Caco-2 (cell line): ENCODE data around the gene FYB2. TPM values are rescaled to one million over a fixed set of nuclear protein-coding genes. Genes with fewer than 3 reads are reported as not detected.
A peak's percentile ranks its signal among the peaks of the same experiment; 100 is the strongest.

Experiments used
- BruUV-seq: library from RNA; stranded (reverse); fragments of 400-500 nt; replicated peaks from 2 replicates; lab custom pipeline; 2021; lab: Mats Ljungman, UMichigan
- CTCF ChIA-PET: fragments of 300-600 bp; sonication (Branson Sonifier 250); formaldehyde crosslinking; loops from one replicate; lab custom pipeline; 2022; ENCODE audit warnings: antibody characterized with exemption; lab: Charles Lee
- POLR2A ChIA-PET: fragments of 300-600 bp; sonication (Branson Sonifier 250); formaldehyde crosslinking; loops from one replicate; lab custom pipeline; 2022; ENCODE audit warnings: antibody characterized with exemption; lab: Charles Lee
- DNase-seq, 2 experiments: peaks; one replicate each; pipeline versions ENCODE4 v3.0.0 to v3.0.0-alpha.2; 2020 to 2022
- H3K27me3 ChIP-seq: replicated peaks from 2 replicates; pipeline ENCODE4 v1.6.0; 2011; ENCODE audit warnings: low read length; ENCODE audit not compliant: control insufficient read depth, insufficient read depth
- H3K36me3 ChIP-seq: 2 replicates; pipeline ENCODE4 v1.5.1; 2011; ENCODE audit warnings: low read length; ENCODE audit not compliant: control insufficient read depth, insufficient read depth
- H3K4me1 ChIP-seq: fragments of 250-450 bp; sonication (Bioruptor Pico); 2 replicates; pipeline ENCODE4 v1.5.1; 2020; ENCODE audit warnings: mild to moderate bottlenecking
- H3K4me3 ChIP-seq: 2 replicates; pipeline ENCODE4 v1.5.1; 2011; ENCODE audit warnings: low read depth, mild to moderate bottlenecking, control low read depth, low read length
- H3K9me3 ChIP-seq: fragments of 250-450 bp; sonication (Bioruptor Pico); 2 replicates; pipeline ENCODE4 v1.5.1; 2020; ENCODE audit warnings: mild to moderate bottlenecking, moderate library complexity
- H3K27ac Mint-ChIP-seq: one replicate; pipeline ENCODE4 v1.8.0; 2022; ENCODE audit warnings: mixed read lengths; ENCODE audit not compliant: unreplicated experiment
- H3K27me3 Mint-ChIP-seq: one replicate; pipeline ENCODE4 v1.8.0; 2022; ENCODE audit warnings: mixed read lengths; ENCODE audit not compliant: insufficient read depth, unreplicated experiment
- H3K36me3 Mint-ChIP-seq: one replicate; pipeline ENCODE4 v1.8.0; 2022; ENCODE audit warnings: mild to moderate bottlenecking, mixed read lengths; ENCODE audit not compliant: insufficient read depth, unreplicated experiment
- H3K4me1 Mint-ChIP-seq: one replicate; pipeline ENCODE4 v1.8.0; 2022; ENCODE audit warnings: low read depth, mixed read lengths; ENCODE audit not compliant: unreplicated experiment
- H3K4me3 Mint-ChIP-seq: one replicate; pipeline ENCODE4 v1.8.0; 2022; ENCODE audit warnings: mild to moderate bottlenecking, moderate library complexity, mixed read lengths; ENCODE audit not compliant: unreplicated experiment
- H3K9me3 Mint-ChIP-seq: one replicate; pipeline ENCODE4 v1.8.0; 2022; ENCODE audit warnings: mixed read lengths; ENCODE audit not compliant: unreplicated experiment
- intact Hi-C: fragments of 100-400 bp; cut with micrococcal nuclease; formaldehyde crosslinking; loops from one replicate; pipeline ENCODE4 v1.10.0; 2022; ENCODE audit not compliant: unreplicated experiment
- total RNA-seq: library from RNA; stranded (reverse); gene quantifications from 2 replicates; pipeline ENCODE4 v1.2.3, GENCODE V29; 2022
- TF ChIP-seq, protein P1 (sequence below), 2 experiments: fragments of 200-600 bp in 1 of 2; IDR thresholded peaks; 1 replicate in 1 of 2; 2 replicates in 1 of 2; pipeline versions ENCODE4 v1.5.1 to v1.8.0; 2011 to 2022; ENCODE audit warnings: antibody characterized with exemption in 1 of 2, control low read depth in 1 of 2, inconsistent platforms in 1 of 2, low read depth in 1 of 2, low read length in 1 of 2, mild to moderate bottlenecking in 1 of 2, moderate library complexity in 1 of 2; ENCODE audit not compliant: insufficient read depth in 1 of 2, severe bottlenecking in 1 of 2, unreplicated experiment in 1 of 2

FYB2 gene
- total RNA-seq, 1 experiment from 2014 or later: 2.7 TPM

DNA sequence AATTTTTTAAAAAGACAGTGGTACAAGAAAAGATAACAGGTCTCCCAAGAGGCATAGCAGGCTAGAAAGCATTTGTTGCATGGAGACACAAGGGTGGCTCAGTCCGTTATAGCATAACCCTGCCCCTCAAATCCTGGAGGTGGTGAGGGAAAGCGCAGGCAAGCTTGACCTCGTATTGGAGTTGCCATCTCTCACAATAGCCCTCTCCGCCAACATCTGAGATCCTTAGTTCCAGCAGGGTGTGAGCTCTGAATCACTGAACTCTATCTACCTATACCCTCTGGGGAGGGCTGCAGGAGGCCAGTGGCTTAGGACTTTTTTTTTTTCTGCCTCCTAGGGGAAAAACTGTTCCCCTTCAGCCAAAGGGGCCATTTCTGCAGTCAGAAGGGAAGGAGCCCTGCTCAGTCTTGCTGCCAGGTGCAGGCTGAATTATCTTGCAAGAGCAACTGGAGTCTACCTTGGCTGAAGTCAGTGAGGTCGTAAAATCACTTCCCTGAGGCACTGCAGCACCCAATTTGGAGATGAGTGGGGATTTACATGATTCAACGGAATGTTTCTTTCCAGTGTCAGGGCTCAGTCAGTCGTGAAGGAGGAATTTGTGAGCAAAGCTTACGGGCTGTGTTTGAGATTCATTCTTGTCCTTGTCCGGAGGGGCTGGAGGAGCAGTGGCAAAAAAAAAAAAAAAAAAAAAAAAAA, 18.2 kb upstream of the FYB2 start:
- no peaks in the 10 kb centered on the region for H3K4me1 ChIP-seq
- Mint-ChIP-seq H3K27ac (no peak overlapping the region), H3K36me3 (no peaks in the 10 kb centered on the region), H3K4me3 (no peak overlapping the region), H3K27me3 (no peaks in the 10 kb centered on the region), H3K4me1 (no peaks in the 10 kb centered on the region), H3K9me3 (no peaks in the 10 kb centered on the region)
- intact Hi-C loops: loop anchor here (10.0 kb wide), 2 partner anchors 287 to 1207 kb away; no protein-coding TSS in a partner anchor
- peak; percentile 9 to 41 for DNase-seq
- POLR2A ChIA-PET: interaction anchor here (0.6 kb wide), 1 partner anchor 274 kb away, joined by 10 read pairs; no protein-coding TSS in a partner anchor
- H3K4me3 ChIP-seq: no peak overlapping the region
- H3K27me3 ChIP-seq: no peaks in the 10 kb centered on the region
- H3K36me3 ChIP-seq: no peaks in the 10 kb centered on the region
- CTCF ChIA-PET: no interaction called here
- TF ChIP-seq, protein P1, sequence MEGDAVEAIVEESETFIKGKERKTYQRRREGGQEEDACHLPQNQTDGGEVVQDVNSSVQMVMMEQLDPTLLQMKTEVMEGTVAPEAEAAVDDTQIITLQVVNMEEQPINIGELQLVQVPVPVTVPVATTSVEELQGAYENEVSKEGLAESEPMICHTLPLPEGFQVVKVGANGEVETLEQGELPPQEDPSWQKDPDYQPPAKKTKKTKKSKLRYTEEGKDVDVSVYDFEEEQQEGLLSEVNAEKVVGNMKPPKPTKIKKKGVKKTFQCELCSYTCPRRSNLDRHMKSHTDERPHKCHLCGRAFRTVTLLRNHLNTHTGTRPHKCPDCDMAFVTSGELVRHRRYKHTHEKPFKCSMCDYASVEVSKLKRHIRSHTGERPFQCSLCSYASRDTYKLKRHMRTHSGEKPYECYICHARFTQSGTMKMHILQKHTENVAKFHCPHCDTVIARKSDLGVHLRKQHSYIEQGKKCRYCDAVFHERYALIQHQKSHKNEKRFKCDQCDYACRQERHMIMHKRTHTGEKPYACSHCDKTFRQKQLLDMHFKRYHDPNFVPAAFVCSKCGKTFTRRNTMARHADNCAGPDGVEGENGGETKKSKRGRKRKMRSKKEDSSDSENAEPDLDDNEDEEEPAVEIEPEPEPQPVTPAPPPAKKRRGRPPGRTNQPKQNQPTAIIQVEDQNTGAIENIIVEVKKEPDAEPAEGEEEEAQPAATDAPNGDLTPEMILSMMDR (IDR thresholded peaks at IDR 0.05; ENCODE audit: insufficient read depth in 1 of 2, low read depth in 1 of 2, low read length in 1 of 2, severe bottlenecking in 1 of 2, unreplicated experiment in 1 of 2): no peak
- BruUV-seq: no TSS peak
- no peaks in the 10 kb centered on the region for H3K9me3 ChIP-seq

GRCh38 chr1:56836359-56836758, 17.2 kb upstream of the FYB2 start:
- POLR2A ChIA-PET: no interaction called here
- no peaks in the 10 kb centered on the region for H3K27me3 ChIP-seq

DNA sequence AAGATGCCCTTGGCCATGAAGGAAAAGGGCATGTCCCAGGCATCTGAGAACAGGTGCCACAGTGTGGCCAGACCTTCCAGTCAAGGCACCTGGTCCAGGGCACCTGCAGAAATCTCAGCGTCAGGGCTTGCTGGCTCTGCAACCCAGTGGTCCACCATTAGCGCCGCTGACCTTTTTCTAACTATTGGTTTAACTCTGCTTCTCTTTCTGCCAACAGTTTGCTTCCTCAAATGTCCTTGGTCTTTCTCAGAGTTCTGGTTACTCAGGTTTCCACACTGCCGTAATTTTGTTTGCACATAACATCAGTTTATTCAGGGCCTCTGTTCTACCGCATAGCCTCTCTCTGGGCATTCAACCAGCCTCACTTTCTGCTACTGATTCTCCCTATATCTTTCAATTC, 16.5 kb upstream of the FYB2 start:
- Mint-ChIP-seq H3K4me3 (no peak overlapping the region), H3K27ac (no peak overlapping the region), H3K36me3 (no peaks in the 10 kb centered on the region), H3K9me3 (no peaks in the 10 kb centered on the region), H3K27me3 (no peaks in the 10 kb centered on the region), H3K4me1 (no peaks in the 10 kb centered on the region)
- Histone ChIP-seq H3K4me1 (no peaks in the 10 kb centered on the region), H3K4me3 (no peak overlapping the region), H3K9me3 (no peaks in the 10 kb centered on the region), H3K36me3 (no peaks in the 10 kb centered on the region), H3K27me3 (no peaks in the 10 kb centered on the region)
- BruUV-seq: no TSS peak
- TF ChIP-seq, protein P1 (IDR thresholded peaks at IDR 0.05; ENCODE audit: insufficient read depth in 1 of 2, low read depth in 1 of 2, low read length in 1 of 2, severe bottlenecking in 1 of 2, unreplicated experiment in 1 of 2): no peak
- ChIA-PET CTCF (no interaction called here), POLR2A (no interaction called here)
- intact Hi-C loops: loop anchor here (10.0 kb wide), 2 partner anchors 289 to 1209 kb away; no protein-coding TSS in a partner anchor
- no peak for DNase-seq

More at GRCh38 chr1:56836359-56836758, 17.2 kb upstream of the FYB2 start:
- TF ChIP-seq, protein P1 (IDR thresholded peaks at IDR 0.05; ENCODE audit: insufficient read depth in 1 of 2, low read depth in 1 of 2, low read length in 1 of 2, severe bottlenecking in 1 of 2, unreplicated experiment in 1 of 2): no peak
- no peak for DNase-seq
- H3K4me3 Mint-ChIP-seq: no peak overlapping the region
- Histone ChIP-seq H3K9me3 (no peaks in the 10 kb centered on the region), H3K4me3 (no peak overlapping the region), H3K4me1 (no peaks in the 10 kb centered on the region), H3K36me3 (no peaks in the 10 kb centered on the region)
- no peak overlapping the region for H3K27ac Mint-ChIP-seq
- no peaks in the 10 kb centered on the region for H3K36me3 Mint-ChIP-seq
- H3K9me3 Mint-ChIP-seq: no peaks in the 10 kb centered on the region
- BruUV-seq: no TSS peak
- no peaks in the 10 kb centered on the region for H3K27me3 Mint-ChIP-seq
- intact Hi-C loops: loop anchor here (10.0 kb wide), 2 partner anchors 288 to 1208 kb away; no protein-coding TSS in a partner anchor
- CTCF ChIA-PET: no interaction called here
- no peaks in the 10 kb centered on the region for H3K4me1 Mint-ChIP-seq
